ENCODE results near the gene ZDHHC22.
"Not testable (repeated sequence)": the region's sequence is repeated elsewhere in the genome, so short reads cannot be mapped to it uniquely, and the experiment has no call there.

DNA sequence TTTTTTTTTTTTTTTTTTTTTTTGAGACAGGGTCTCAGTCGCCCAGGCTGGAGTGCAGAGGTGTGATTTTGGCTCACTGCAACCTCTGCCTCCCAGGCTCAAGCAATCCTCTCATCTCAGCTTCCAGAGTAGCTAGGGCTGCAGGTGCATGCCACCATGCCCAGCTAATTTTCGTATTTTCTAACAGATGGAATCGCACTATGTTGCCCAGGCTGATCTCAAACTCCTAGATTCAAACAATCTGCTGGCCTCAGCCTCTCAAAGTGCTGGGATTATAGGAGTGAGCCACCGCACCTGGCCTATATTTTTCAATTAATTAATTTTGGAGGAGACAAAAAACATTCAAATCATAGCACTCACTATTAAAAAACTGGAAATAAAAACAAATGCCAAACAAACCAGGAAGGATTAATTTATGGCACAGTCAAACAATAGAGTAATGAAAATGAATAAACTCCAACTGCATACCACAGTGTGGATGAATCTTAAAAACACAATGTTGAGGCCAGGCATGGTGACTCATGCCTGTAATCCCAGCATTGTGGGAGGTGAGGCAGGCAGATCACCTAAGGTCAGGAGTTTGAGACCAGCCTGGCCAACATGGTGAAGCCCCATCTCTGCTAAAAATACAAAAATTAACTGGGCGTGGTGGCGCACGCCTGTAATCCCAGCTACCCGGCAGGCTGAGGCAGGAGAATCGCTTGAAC, 32.5 kb upstream of the ZDHHC22 start:
- TF ChIP-seq POLR2A (IDR thresholded peaks at IDR 0.05): not testable (repeated sequence)
- TF ChIP-seq, protein P1, sequence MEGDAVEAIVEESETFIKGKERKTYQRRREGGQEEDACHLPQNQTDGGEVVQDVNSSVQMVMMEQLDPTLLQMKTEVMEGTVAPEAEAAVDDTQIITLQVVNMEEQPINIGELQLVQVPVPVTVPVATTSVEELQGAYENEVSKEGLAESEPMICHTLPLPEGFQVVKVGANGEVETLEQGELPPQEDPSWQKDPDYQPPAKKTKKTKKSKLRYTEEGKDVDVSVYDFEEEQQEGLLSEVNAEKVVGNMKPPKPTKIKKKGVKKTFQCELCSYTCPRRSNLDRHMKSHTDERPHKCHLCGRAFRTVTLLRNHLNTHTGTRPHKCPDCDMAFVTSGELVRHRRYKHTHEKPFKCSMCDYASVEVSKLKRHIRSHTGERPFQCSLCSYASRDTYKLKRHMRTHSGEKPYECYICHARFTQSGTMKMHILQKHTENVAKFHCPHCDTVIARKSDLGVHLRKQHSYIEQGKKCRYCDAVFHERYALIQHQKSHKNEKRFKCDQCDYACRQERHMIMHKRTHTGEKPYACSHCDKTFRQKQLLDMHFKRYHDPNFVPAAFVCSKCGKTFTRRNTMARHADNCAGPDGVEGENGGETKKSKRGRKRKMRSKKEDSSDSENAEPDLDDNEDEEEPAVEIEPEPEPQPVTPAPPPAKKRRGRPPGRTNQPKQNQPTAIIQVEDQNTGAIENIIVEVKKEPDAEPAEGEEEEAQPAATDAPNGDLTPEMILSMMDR (IDR thresholded peaks at IDR 0.05): not testable (repeated sequence)
